Mesenteric fat pad (tissue), 1 donor: ENCODE results near the gene WFIKKN1. TPM values are rescaled to one million over a fixed set of nuclear protein-coding genes. Genes with fewer than 3 reads are reported as not detected.
"Not testable (repeated sequence)": the region's sequence is repeated elsewhere in the genome, so short reads cannot be mapped to it uniquely, and the experiment has no call there.

Source experiments
- DNase-seq: peaks from one replicate; pipeline ENCODE4 v3.0.0-alpha.2; 2020; ENCODE audit warnings: low spot score
- total RNA-seq: library from RNA; stranded (reverse); fragmentation: NEBNext Ultra II Directional; extraction: Animal tissue kit (Norgen Biotek cat#: 25700); gene quantifications from one replicate; pipeline ENCODE4 v1.2.1, GENCODE V29; 2021
- donor health status: DM: yes; HTN: yes; CAD: no.

Gene WFIKKN1
- total RNA-seq, 1 donor from 2014 or later = 0.55 TPM

GRCh38 chr16:595094-595528 lies 35.7 kb upstream of the WFIKKN1 start:
- no peak for DNase-seq

- no peak for DNase-seq
Observed at GRCh38 chr16:595942-596735, 34.6 kb upstream of the WFIKKN1 start.

- no peak for DNase-seq
Observed at GRCh38 chr16:596736-597060, 34.1 kb upstream of the WFIKKN1 start.

- DNase-seq = not testable (repeated sequence)
Observed at GRCh38 chr16:597655-598054, 33.1 kb upstream of the WFIKKN1 start.

GRCh38 chr16:598823-599739 lies 31.7 kb upstream of the WFIKKN1 start:
- DNase-seq = no peak

- DNase-seq = no peak
Observed at GRCh38 chr16:600781-601180, 30.0 kb upstream of the WFIKKN1 start.

GRCh38 chr16:603933-604332 lies 26.9 kb upstream of the WFIKKN1 start:
- DNase-seq = no peak

- no peak for DNase-seq
Observed at GRCh38 chr16:606656-607307, 24.0 kb upstream of the WFIKKN1 start.

- no peak for DNase-seq
Observed at GRCh38 chr16:608019-608418, 22.8 kb upstream of the WFIKKN1 start.

GRCh38 chr16:609316-609715 lies 21.5 kb upstream of the WFIKKN1 start:
- DNase-seq = no peak

GRCh38 chr16:609984-610383 lies 20.8 kb upstream of the WFIKKN1 start:
- no peak for DNase-seq

- no peak for DNase-seq
Observed at GRCh38 chr16:610513-611381, 20.0 kb upstream of the WFIKKN1 start.

- no peak for DNase-seq
Observed at GRCh38 chr16:615122-615521, 15.7 kb upstream of the WFIKKN1 start.

GRCh38 chr16:616733-617586 lies 13.8 kb upstream of the WFIKKN1 start:
- no peak for DNase-seq

- no peak for DNase-seq
Observed at GRCh38 chr16:617855-618254, 12.9 kb upstream of the WFIKKN1 start.

- no peak for DNase-seq
Observed at GRCh38 chr16:619476-620100, 11.2 kb upstream of the WFIKKN1 start.

- DNase-seq = no peak
Observed at GRCh38 chr16:620700-621525, 9.9 kb upstream of the WFIKKN1 start.

GRCh38 chr16:621526-622105 lies 9.2 kb upstream of the WFIKKN1 start:
- DNase-seq = no peak
